A549 (cell line): ENCODE measurements around the gene ANKHD1.

Experiments used
- CHD2 ChIP-seq: fragments of 150-350 bp; IDR thresholded peaks from 2 replicates; pipeline ENCODE4 v1.6.1; 2014; ENCODE audit warnings: low read length; ENCODE audit not compliant: partially characterized antibody
- HDAC2 ChIP-seq: fragments of 200-600 bp; sonication (generic); IDR thresholded peaks from 2 replicates; pipeline ENCODE4 v1.6.1; 2016
- MAX ChIP-seq: IDR thresholded peaks from 2 replicates; pipeline ENCODE4 v1.6.1; 2012
- RAD21 ChIP-seq, 2 experiments: fragments of >200 bp in 1 of 2; sonication (Bioruptor Twin) in 1 of 2; formaldehyde crosslinking in 1 of 2; IDR thresholded peaks in 1 of 2; conservative IDR thresholded peaks in 1 of 2; 2 replicates in 1 of 2; 3 replicates in 1 of 2; pipeline ENCODE4 v1.6.1; 2012 to 2018; ENCODE audit warnings: inconsistent platforms in 1 of 2
- TF ChIP-seq, protein P1 (sequence below): fragments of >200 bp; sonication (Bioruptor Twin); formaldehyde crosslinking; IDR thresholded peaks from 3 replicates; pipeline ENCODE4 v1.5.1; 2016

GRCh38 chr5:140367256-140368013 is 34.2 kb upstream of the ANKHD1 start:
- TF ChIP-seq CHD2 (no peak), HDAC2 (no peak), MAX (no peak), RAD21 (conservative IDR thresholded peaks at IDR 0.05 in 1 of 2, IDR thresholded peaks at IDR 0.05 in 1 of 2) (no peak)
- TF ChIP-seq, protein P1, sequence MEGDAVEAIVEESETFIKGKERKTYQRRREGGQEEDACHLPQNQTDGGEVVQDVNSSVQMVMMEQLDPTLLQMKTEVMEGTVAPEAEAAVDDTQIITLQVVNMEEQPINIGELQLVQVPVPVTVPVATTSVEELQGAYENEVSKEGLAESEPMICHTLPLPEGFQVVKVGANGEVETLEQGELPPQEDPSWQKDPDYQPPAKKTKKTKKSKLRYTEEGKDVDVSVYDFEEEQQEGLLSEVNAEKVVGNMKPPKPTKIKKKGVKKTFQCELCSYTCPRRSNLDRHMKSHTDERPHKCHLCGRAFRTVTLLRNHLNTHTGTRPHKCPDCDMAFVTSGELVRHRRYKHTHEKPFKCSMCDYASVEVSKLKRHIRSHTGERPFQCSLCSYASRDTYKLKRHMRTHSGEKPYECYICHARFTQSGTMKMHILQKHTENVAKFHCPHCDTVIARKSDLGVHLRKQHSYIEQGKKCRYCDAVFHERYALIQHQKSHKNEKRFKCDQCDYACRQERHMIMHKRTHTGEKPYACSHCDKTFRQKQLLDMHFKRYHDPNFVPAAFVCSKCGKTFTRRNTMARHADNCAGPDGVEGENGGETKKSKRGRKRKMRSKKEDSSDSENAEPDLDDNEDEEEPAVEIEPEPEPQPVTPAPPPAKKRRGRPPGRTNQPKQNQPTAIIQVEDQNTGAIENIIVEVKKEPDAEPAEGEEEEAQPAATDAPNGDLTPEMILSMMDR, result no peak
